IMR-90 (cell line): Measurements from ENCODE around the gene EIF2B2.

Source experiments
- CEBPB ChIP-seq: IDR thresholded peaks from 2 replicates; pipeline ENCODE4 v1.6.1; 2012; ENCODE audit warnings: low read depth, low read length, improper control_type of control experiment
- FOS ChIP-seq: fragments of 150-350 bp; IDR thresholded peaks from 2 replicates; pipeline ENCODE4 v1.6.1; 2016; ENCODE audit warnings: low read depth, low read length
- MXI1 ChIP-seq: IDR thresholded peaks from 2 replicates; pipeline ENCODE4 v1.6.1; 2012; ENCODE audit warnings: low read depth, mild to moderate bottlenecking, low read length, moderate library complexity, borderline replicate concordance
- NFE2L2 ChIP-seq: fragments of 150-350 bp; IDR thresholded peaks from 2 replicates; pipeline ENCODE4 v1.6.1; 2016; ENCODE audit warnings: low read depth, mild to moderate bottlenecking, low read length
- POLR2A ChIP-seq: IDR thresholded peaks from 2 replicates; pipeline ENCODE4 v1.6.1; 2012; ENCODE audit warnings: mild to moderate bottlenecking, low read depth, low read length
- RCOR1 ChIP-seq: IDR thresholded peaks from 2 replicates; pipeline ENCODE4 v1.6.1; 2012; ENCODE audit warnings: mild to moderate bottlenecking, low read length, improper control_type of control experiment; ENCODE audit not compliant: insufficient replicate concordance
- RFX5 ChIP-seq: IDR thresholded peaks from 2 replicates; pipeline ENCODE4 v1.8.0; 2012; ENCODE audit warnings: low read depth, mild to moderate bottlenecking, low read length, moderate library complexity
- TF ChIP-seq, protein P1 (sequence below): conservative IDR thresholded peaks from 2 replicates; pipeline ENCODE4 v1.5.1; 2012; ENCODE audit warnings: mild to moderate bottlenecking, low read depth, low read length, improper control_type of control experiment
- TF ChIP-seq, protein P2 (sequence below): fragments of 150-350 bp; IDR thresholded peaks from 2 replicates; pipeline ENCODE4 v1.6.1; 2017; ENCODE audit warnings: mild to moderate bottlenecking, antibody characterized with exemption, low read length, low read depth

DNA sequence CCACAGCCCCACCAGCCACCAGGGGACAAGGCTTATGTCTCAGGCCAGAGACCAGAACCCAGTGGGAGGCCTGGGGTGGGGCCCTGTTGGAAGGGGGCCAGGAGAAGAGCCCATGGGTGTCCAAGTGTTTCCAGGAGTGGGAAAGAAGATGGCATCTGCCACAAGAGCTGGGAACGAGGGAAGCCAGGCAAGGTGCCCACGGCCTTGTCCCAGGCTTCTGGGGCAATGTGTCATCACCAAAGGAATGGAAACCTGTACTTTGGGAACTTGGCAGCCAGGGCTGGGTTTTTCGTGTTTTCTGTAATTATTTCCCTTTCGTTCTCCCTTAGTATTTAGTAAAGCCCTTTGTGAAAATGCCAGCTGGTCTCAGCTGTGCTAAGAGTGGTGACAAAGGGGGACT lies 42.0 kb upstream of the EIF2B2 start:
- TF ChIP-seq RCOR1 (no peak), MXI1 (no peak), POLR2A (no peak), NFE2L2 (no peak), RFX5 (no peak), FOS (no peak), CEBPB (no peak)
- TF ChIP-seq, protein P1, sequence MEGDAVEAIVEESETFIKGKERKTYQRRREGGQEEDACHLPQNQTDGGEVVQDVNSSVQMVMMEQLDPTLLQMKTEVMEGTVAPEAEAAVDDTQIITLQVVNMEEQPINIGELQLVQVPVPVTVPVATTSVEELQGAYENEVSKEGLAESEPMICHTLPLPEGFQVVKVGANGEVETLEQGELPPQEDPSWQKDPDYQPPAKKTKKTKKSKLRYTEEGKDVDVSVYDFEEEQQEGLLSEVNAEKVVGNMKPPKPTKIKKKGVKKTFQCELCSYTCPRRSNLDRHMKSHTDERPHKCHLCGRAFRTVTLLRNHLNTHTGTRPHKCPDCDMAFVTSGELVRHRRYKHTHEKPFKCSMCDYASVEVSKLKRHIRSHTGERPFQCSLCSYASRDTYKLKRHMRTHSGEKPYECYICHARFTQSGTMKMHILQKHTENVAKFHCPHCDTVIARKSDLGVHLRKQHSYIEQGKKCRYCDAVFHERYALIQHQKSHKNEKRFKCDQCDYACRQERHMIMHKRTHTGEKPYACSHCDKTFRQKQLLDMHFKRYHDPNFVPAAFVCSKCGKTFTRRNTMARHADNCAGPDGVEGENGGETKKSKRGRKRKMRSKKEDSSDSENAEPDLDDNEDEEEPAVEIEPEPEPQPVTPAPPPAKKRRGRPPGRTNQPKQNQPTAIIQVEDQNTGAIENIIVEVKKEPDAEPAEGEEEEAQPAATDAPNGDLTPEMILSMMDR: no peak
- TF ChIP-seq, protein P2, sequence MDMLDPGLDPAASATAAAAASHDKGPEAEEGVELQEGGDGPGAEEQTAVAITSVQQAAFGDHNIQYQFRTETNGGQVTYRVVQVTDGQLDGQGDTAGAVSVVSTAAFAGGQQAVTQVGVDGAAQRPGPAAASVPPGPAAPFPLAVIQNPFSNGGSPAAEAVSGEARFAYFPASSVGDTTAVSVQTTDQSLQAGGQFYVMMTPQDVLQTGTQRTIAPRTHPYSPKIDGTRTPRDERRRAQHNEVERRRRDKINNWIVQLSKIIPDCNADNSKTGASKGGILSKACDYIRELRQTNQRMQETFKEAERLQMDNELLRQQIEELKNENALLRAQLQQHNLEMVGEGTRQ: no peak
